Measurements from ENCODE around the gene SYPL2. TPM values are rescaled to one million over a fixed set of nuclear protein-coding genes. Genes with fewer than 3 reads are reported as not detected.
A peak's percentile ranks its signal among the peaks of the same experiment; 100 is the strongest.

The SYPL2 gene
- total and polyA plus RNA-seq, 11 donors = 11.3 to 39.7 (median 25.4) TPM

GRCh38 chr1:109502364-109502851, 36.1 kb downstream of the SYPL2 start:
- Histone ChIP-seq H3K4me3 (no peak overlapping the region), H3K27me3 (no peaks in the 10 kb centered on the region), H3K9me3 (no peaks in the 10 kb centered on the region), H3K36me3 (peaks cover 0 to 37% (median 18%) of the 10 kb centered on the region in 9 donors), H3K27ac (peak overlapping the region in 1 of 12 donors; percentile 61), H3K4me1 (peaks cover 0 to 28% (median 2%) of the 10 kb centered on the region in 12 donors)
- TF ChIP-seq, protein P1, sequence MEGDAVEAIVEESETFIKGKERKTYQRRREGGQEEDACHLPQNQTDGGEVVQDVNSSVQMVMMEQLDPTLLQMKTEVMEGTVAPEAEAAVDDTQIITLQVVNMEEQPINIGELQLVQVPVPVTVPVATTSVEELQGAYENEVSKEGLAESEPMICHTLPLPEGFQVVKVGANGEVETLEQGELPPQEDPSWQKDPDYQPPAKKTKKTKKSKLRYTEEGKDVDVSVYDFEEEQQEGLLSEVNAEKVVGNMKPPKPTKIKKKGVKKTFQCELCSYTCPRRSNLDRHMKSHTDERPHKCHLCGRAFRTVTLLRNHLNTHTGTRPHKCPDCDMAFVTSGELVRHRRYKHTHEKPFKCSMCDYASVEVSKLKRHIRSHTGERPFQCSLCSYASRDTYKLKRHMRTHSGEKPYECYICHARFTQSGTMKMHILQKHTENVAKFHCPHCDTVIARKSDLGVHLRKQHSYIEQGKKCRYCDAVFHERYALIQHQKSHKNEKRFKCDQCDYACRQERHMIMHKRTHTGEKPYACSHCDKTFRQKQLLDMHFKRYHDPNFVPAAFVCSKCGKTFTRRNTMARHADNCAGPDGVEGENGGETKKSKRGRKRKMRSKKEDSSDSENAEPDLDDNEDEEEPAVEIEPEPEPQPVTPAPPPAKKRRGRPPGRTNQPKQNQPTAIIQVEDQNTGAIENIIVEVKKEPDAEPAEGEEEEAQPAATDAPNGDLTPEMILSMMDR (IDR thresholded peaks at IDR 0.05) = no peak
- TF ChIP-seq POLR2A (IDR thresholded peaks at IDR 0.05) = no peak
- intact Hi-C loops (cut with DNase I) = no loop called here
- WGBS, 4 donors = 84 to 91% (median 87%) methylated on average over 3 of the region's 3 CpGs
- ATAC-seq (no peak), DNase-seq (no peak)

- intact Hi-C loops (cut with DNase I) = no loop called here
- Histone ChIP-seq H3K27me3 (no peaks in the 10 kb centered on the region), H3K9me3 (no peaks in the 10 kb centered on the region), H3K36me3 (peaks cover 0 to 31% (median 15%) of the 10 kb centered on the region in 9 donors), H3K4me3 (no peak overlapping the region), H3K27ac (peak overlapping the region in 1 of 12 donors; percentile 48), H3K4me1 (peaks cover 0 to 27% (median 3%) of the 10 kb centered on the region in 12 donors)
- no peak for TF ChIP-seq POLR2A (IDR thresholded peaks at IDR 0.05)
- TF ChIP-seq, protein P1 (IDR thresholded peaks at IDR 0.05) = no peak
- ATAC-seq (no peak), DNase-seq (no peak)
- WGBS, 4 donors = 74 to 79% (median 76%) methylated on average over 5 of the region's 5 CpGs
Measured at GRCh38 chr1:109503935-109504334, 37.6 kb downstream of the SYPL2 start.

- Histone ChIP-seq H3K4me3 (no peak overlapping the region), H3K27ac (no peak overlapping the region), H3K36me3 (peaks cover 0 to 28% (median 12%) of the 10 kb centered on the region in 9 donors), H3K4me1 (peaks cover 0 to 19% (median 5%) of the 10 kb centered on the region in 12 donors), H3K9me3 (no peaks in the 10 kb centered on the region), H3K27me3 (no peaks in the 10 kb centered on the region)
- no peak for ATAC-seq
- intact Hi-C loops (cut with DNase I) = no loop called here
- no peak for DNase-seq
- WGBS, 4 donors = 83 to 91% (median 83%) methylated on average over 1 of the region's 1 CpG
- TF ChIP-seq, protein P1 (IDR thresholded peaks at IDR 0.05) = no peak
- TF ChIP-seq POLR2A (IDR thresholded peaks at IDR 0.05) = no peak
Measured at GRCh38 chr1:109504974-109505373, 38.6 kb downstream of the SYPL2 start.

DNA sequence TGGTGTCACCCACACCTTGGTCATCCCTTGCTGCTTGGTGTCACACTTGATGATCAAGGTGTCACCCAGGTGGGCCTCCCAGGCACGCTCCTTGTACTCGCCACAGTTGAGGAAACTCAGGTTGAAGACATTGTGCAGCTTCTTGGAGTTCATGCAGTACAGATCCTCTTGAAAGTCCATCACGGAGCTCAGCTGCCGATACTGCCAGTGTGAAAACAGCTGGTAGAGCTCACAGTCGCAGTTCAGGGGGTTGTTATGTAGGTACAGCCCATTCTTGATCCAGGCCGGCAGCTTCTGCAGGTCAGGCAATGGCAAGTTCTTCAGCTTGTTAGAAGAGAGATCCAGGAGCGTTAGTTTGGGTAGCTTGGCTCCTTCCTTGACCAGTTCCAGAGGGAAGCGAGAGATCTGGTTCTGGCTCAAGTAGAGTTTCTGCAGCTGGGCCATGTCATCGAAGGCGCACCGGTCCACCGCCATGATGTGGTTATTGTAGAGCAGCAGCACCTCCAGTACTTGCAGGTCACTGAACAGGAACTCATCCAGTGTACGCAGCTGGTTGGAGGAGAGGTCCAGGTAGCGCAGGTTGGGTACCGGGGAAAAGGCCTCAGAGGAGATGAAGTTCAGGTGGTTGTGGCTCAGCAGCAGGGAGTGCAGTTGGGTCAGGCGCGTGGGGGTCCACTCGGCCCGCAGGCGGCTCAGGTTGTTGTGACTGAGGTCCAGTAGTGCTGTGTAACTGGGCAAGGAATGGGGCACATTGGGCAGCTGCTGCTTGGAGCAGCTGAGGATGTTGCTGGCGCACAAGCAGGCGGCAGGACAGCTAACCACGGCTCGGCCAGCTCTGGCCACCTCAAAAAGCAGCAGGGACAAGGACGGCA, 41.9 kb downstream of the SYPL2 start:
- intact Hi-C loops (cut with DNase I) = no loop called here
- Histone ChIP-seq H3K4me1 (peaks cover 0 to 18% (median 7%) of the 10 kb centered on the region in 12 donors), H3K27me3 (no peaks in the 10 kb centered on the region), H3K36me3 (peaks cover 0 to 6% (median 0%) of the 10 kb centered on the region in 9 donors), H3K27ac (no peak overlapping the region), H3K4me3 (peak overlapping the region in 9 of 12 donors; percentile 60 to 90 (median 70)), H3K9me3 (no peaks in the 10 kb centered on the region)
- no peak for ATAC-seq
- TF ChIP-seq, protein P1 (IDR thresholded peaks at IDR 0.05) = no peak
- TF ChIP-seq POLR2A (IDR thresholded peaks at IDR 0.05) = no peak
- 85 to 90% (median 87%) methylated on average over 24 to 25 of the region's 25 CpGs for WGBS, 4 donors
- no peak for DNase-seq

All from heart left ventricle (tissue), 16 donors.